Medulla oblongata (tissue), 1 donor: ENCODE data around the gene SH2D3A.
"Not testable (repeated sequence)": the region's sequence is repeated elsewhere in the genome, so short reads cannot be mapped to it uniquely, and the experiment has no call there.

Source experiments
- DNase-seq: peaks from one replicate; pipeline ENCODE4 v3.0.0-alpha.2; 2015; ENCODE audit errors: extremely low spot score

The SH2D3A gene

DNA sequence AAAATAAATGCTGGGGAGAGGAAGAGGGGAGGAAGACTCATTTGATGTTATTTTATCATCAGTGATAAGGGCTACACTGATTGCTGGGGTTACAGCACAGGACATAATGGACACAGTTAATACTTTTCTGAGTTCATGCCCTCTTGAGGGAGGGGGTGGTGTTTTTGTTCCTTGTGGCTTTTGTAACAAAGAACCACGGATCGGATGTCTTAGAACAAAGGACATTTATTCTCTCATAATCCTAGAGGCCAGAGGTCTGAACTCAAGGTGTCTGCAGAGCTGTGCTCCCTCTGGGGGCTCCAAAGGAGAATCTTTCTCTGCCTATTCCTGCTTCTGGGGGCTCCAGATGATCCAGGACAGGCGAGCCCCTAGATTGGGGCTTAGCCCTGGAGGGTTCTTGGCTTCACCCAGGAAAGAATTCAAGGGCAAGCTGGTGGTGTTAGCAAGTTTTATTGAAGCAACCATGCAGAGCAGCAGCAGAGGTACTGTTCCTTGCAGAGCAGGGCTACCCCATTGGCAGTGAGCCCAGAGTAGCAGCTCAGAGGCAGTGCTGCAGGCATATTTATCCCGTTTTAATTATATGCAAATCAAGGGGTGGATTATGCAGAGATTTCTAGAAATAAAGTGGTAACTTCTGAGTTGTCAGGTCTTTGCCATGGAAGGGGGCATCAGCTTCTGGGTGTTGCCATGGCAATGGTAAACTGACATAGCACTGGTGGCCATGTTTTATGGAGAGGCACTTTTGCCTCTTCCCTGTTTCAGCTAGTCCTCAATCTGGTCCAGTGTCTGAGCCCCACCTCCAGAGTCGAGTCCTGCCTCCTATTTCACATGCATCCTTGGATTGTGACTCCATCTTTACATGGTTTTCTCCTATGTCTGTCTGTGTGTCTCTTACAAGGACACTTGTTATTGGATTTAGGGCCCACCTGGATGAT, 23.2 kb upstream of the SH2D3A start:
- DNase-seq = no peak

DNA sequence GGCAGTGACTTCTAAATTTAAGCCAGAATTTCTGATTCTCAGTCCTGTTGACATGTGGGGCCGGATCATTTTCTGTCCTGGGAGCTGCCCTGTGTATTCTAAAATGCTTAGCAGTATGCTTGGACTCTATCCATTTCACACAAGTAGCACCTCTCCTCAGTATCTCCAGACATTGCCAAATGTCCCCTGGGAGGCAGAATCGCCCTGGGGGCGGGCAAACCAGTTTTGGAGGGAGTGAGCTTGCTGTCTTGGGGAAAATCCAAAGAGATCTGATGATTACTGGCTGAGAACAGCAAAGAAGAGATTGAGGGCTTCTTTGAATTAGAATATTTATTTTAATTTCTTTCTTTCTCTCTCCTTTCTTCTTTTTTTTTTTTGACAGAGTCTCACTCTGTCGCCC, 21.7 kb upstream of the SH2D3A start:
- no peak for DNase-seq

DNA sequence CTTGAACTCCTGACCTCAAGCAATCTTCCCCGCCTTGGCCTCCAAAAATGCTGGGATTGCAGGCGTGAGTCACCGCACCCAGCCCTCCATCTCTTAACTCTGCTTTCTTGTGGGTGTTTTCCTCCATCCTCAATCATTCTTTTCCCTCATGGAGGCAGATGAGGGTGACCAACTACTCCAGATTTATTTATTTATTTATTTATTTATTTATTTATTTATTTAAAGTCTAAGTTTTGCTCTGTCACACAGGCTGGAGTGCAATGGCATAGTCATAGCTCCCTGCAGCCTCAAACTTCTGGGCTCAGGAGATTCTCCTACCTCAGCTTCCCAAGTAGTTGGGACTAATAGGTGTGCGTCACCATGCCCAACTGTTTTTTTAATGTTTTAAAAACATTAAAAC, 20.2 kb upstream of the SH2D3A start:
- no peak for DNase-seq

DNA sequence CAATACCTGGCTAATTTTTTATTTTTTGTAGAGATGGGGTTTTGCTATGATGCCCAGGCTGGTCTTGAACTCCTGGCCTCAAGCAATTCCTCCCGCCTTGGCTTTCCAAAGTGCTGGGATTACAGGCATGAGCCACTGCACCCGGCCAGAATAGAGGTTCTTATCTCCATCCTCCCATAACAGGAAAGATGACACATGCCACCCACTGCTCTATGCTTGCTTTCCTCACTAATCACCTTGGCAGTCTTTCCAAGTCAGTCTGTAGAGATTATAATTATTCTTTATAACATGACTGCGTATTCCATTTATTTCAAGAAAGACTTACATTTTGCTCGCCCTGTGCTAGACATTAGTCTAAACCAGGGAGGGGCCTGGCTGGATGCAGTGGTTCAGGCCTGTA, 12.0 kb upstream of the SH2D3A start:
- no peak for DNase-seq

DNA sequence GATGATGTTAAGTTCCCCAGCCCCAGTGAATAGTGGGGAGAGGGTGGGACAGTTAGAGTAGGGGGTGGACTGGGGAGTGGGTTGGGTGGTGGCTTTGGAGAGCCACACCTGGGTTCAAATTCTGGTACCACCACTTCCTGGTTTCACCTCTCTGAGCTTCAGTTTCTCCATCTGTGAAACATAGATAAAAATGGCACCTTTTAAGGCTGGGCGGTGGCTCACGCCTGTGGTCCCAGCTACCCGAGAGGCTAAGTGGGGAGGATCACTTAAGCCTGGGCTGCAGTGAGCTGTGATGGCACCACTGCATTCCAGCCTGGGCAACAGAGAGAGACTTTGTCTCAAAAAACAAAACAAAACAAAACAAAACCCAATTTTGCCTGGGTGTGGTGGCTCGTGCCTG, 11.2 kb upstream of the SH2D3A start:
- DNase-seq = no peak

DNA sequence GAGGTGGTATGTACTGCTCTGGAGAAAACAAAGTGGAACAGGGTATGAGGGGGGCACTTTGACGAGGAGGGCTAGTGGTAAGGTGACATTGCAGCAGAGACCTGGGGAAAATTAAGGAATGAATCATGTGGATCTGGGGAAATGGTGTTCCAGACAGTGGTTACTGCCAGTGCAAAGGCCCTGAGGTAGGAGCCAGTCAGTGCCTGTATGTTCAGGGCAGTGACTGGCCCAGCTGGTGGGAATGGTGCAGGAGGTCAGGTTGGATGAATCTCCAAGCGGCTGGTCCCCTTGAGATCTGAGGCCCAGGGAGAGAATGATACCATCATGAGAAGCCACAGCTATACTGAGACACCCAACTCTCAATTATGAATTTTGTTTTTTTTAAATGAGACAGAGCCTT, 10.2 kb upstream of the SH2D3A start:
- no peak for DNase-seq

DNA sequence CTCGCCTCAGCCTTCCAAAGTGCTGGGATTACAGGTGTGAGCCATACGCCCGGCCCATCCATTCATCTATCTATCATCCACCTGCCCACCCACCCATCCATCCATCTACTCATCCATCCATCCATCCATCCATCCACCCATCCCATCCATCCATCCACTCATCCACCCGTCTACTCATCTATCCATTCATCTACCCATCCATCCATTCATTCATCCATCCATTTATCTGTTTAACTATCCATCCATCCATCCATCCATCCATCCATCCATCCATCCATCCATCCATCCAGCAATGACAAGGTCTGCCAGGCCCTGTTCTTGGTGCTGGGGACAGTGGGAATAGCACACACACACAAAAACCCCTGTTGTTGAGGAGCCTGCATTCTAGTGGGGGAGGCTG, 9.8 kb upstream of the SH2D3A start:
- DNase-seq = no peak

DNA sequence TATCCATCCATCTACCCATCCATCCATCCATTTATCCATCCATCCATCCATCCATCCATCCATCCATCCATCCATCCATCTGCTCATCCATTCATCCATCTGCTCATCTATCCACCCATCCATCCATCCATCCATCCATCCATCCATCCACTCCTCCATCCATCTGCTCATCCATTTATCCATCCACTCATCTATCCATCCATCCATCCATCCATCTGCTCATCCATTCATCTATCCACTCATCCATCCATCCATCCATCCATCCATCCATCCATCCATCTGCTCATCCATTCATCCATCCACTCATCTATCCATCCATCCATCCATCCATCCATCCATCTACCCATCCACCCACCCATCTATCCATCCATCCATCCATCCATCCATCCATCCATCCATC, 8.8 kb upstream of the SH2D3A start:
- not testable (repeated sequence) for DNase-seq

DNA sequence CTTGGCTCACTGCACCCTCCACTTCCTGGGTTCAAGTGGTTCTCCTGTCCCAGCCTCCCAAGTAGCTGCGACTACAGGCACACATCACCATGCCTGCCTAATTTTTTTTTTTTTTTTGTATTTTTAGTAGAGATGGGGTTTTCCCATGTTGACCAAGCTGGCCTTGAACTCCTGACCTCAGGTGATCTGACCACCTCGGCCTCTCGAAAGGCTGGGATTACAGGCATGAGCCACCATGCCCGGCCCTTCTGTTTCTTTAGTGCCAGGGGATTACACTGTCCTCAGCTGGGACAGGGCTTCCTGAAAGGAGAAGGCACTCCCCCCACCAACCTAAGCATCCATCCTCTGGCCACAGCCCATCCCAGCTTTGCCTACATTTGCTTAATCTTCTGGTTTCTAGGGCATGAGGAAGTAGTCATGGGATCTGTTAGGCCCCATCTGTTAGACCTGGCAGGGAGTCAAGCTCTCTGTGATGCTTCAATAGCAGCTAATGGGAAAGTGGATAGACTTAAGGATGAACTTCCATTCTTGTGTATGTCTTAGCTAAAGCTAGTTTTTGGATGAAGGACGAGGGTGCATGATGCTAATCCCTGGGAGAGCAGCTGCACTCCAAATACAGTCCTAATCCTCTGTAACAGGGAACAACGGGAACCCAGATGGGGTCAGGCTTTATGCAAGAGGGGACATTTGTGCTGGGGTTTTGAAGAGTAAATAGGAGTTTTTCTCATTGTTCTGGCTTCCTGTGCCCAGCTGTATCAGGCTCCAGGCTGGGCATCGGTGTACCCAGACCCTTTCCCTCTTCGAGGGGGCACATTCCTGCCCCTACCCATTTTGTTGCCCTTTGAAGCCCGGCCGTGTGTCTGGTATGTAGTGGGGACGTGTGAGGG, 7.8 kb upstream of the SH2D3A start:
- DNase-seq = peak; percentile 3

DNA sequence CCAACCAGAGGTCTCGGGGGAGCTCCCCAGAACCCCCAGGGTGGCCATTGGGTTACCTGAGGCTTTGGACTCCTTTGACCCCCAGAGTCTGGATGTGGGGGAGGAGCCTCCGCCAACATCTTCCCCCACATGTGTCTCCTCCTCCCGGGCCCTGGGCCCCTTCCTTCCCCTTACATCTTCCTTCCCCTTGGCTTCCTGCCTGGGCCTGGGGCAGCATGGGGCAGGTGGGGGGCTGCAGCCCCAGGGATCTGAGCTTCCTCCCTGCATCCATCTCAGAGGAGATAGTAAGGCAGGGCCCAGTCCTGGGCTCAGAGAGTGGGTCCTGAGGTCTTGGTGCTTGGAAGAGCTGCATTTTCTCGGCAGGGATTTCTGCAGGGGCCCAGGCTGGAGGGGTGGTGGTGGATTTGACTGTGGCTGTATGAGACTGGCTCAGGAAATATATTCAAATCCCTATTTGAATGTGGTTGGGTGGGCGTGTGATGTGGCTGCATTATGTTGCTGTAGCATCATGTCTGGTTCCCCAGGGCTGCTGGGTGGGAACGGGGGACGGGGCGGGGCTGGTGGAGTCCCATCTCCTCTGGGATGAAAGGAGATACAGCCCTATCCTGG, 6.2 kb upstream of the SH2D3A start:
- peak; percentile 56 for DNase-seq

DNA sequence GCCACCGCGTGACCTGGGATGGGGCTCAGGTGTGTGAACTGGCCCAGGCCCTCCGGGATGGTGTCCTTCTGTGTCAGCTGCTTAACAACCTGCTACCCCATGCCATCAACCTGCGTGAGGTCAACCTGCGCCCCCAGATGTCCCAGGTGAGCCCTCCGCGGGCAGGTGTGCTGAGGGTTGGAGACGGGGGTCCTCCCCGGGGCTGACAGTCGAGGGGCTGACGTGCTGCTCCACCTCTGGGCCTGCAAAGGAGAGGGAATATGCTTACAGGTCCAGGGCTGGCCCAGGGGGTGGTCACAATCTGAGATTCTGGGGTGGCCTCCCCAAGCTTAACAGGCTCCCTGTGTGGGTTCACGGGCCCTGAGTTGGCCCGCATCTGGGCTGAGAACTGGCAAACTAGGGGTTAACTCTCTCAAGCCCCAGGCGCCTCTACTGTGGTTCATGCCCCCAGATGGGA, 5.7 kb upstream of the SH2D3A start:
- DNase-seq = no peak

DNA sequence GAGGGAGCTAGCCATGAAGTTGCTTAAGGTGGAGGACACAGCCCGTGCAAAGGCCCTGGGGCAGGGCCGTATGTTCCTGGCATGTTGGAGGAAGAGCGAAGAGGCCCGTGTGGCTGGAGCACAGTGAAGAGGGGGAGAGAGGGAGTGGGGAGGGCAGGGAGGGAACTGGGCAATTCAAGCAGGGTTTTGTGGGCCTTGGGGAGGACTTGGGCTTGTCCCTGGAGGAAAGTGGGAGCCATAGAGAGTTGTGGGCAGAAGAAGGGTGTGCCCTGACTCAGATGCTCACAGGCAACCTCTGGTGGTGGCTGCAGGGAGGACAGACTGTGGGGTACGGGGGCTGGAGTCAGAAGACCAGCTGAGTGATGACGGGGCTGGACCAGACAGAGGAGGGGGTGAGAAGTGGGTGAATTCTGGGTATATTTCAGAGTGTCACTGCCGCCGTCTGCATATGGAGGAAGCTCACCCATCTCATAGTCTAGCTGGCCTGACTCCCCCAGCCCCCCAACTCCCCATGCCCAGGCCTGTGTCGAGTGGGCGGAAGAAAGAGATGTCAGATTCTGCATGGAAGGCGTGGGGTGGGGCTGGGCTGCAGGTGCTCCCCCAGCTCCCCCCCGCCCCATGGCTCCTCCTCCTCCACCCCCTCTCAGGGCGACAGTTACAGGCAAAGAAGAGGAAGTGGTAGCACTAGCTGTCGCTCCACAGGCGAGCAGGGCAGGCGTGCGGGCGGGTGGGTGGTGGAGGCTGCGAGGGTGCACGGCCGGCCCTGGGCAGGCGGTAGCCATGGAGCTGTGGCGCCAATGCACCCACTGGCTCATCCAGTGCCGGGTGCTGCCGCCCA, 5.0 kb upstream of the SH2D3A start, which contains the start of gene VAV1:
Gene VAV1, plus strand, starts transcription at position 681 of the 838 bp plus-strand sequence. Its CDS starts 100 bp downstream, at position 781.
- DNase-seq = peak; percentile 68

DNA sequence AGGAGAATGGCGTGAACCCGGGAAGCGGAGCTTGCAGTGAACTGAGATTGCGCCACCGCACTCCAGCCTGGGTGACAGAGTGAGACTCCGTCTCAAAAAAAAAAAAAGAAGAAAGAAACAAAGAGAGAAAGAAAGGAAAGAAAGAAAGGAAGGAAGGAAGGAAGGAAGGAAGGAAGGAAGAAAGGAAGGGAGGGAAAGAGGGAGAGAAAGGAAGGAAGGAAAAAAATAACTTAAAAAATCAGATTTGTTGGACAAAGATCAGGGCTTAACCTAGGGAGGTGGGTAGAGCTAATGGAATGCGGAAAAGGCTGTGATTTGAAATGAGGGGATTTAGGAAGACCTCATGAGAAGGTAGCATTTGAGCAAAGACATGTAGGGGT, 4.4 kb upstream of the SH2D3A start:
- DNase-seq = not testable (repeated sequence)

DNA sequence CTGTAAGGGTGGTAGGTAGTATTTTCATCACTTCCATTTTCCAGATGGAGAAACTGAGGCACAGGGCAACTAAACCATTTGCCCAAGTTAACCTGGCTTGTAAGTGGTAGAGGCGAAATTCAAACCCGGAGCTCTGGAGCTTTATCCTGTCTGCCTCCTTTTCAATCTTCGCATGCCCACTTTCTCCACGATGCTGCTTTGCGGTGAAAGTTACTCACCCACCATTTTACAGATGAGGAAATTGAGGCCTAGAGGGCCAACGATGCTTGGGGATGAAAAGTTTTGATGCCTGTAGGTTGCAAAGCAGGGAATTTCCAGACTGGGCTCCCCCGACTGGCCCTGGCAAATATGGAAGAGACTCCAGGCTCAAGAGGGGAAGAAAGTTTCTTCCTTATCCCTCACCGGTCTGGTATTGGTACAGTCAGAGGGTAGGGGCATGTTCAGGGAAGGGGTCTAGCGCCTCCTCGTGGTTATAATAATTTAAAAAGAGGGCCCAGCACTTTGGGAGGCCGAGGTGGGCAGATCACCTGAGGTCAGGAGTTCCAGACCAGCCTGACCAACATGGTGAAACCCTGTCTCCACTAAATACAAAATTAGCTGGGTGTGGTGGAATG, 1.9 kb upstream of the SH2D3A start:
- DNase-seq = no peak

DNA sequence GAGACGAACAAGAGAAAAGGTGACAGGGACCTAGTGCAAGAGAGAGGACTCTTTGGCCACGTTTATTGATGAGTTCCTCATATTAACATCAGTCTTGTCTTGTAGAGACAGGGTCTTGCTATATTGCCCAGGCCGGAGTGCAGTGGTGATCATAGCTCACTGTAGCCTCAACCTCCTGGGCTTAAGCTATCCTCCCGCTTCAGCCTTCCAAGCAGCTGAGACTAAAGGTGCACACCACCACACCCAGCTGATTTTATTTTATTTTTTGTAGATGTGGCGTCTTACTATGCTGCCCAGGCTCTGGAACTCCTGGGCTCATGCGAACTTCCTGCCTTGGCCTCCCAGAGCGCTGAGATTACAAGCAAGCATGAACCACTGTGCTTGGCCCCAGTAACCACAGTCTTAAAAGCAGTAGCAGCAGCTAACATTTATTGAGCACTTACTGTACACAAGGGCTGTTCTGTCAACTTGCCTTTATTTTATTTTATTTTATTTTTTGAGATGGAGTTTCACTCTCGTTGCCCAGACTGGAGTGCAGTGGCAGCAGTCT, 1.1 kb upstream of the SH2D3A start:
- no peak for DNase-seq

DNA sequence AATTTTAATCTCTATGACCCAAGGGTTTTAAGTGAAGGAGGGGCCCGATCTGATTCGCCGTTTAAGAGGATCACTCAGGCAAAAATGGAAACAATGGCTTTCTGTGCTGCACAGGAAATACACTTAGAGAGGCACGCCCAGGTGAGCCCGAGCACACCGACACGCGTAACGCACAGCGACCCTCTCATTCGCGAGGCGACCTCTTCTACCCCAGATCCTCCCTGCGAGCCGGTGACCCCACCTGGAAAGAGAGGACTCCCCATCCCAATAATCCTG, 216 bp downstream of the SH2D3A start:
- DNase-seq = no peak

DNA sequence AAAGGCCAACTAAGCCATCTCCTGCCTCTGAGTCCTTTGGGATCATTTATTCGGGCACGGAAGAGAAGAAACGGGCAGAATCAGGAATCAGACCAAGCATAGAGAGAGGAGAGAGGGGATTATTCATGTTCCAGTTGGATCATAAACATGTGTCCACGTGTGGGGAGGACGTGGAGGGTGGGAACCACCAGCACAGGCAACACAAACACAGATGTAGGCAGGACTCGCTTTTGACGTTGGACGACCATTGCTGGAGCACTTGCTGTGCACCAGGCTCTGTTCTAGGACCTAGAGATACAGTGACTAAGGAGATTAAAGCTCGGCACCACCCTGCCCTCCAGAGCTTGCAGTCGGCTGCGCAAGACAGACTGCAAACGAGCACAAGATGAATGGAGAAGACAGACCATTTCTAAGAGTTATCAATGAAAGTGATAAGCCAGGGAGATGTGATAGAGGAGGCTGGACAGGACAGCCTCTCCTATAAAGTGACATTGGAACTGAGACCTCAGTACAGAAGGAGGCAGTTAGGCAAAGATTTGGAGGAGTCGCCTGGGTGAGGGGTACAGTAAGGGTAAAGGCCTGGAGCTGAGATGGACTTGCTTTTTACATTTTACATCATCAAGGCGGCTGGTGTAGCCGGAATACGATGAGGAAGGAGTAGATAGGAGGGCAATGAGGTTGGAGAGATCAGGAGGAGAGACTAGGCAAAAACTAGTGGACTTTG, 716 bp downstream of the SH2D3A start:
- DNase-seq = no peak

DNA sequence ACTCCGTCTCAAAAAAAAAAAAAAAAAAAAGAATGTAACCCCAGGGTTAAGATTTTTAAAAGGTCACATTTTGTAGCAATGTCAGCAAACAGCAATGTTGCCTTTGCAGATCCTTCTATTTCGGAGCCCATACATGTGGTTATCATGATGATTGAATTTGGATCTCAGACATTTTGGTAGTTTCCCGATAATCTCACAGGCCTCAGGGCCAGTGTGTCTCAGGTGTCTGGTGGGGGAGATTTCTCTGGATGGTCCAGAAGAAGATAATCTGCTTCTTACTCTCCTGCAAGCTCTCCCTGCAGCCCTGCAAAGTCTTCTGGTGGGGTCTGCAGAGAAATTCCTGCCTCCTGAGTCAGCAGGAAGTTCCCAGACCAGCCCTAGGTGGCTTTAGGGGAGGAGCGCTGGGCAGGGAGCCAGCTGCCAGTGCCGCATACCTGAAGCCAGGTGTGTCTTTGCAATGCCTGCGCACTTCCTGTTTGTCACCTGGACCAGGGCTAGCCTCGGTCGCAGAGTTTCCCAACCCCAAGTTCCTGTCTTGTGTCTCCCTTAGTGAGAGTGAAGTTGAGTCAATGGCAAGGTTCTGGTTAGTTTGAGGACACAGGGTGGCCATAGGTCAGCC, 1.4 kb downstream of the SH2D3A start:
- no peak for DNase-seq

DNA sequence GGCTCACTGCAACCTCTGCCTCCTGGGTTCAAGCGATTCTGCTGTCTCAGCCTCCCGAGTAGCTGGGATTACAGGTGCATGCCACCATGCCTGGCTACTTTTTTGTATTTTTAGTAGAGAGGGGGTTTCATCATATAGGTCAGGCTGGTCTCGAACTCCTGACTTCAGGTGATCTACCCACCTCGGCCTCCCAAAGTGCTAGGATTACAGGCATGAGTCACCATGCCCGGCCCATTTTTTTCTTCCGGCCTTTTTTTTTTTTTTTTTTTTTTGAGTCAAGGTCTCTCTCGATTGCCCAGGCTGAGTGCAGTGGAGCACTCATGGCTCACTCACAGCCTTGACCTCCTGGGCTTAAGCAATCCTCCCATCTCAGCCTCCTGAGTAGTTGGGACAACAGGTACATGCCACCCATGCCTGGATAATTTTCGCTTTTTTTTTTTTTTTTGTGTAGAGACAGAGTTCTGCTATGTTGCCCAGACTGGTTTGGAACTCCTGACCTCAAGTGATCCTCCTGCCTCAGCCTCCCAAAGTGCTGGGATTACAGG, 4.9 kb downstream of the SH2D3A start:
- DNase-seq = not testable (repeated sequence)
